ENCODE data around the gene SH3D21.

Gene SH3D21

GRCh38 chr1:36354486-36354885 is 48.3 kb downstream of the SH3D21 start:
- no peak overlapping the region for H3K4me2 ChIP-seq (ENCODE audit: low read depth, low read length, poor library complexity, severe bottlenecking)
- TF ChIP-seq EZH2phosphoT487 (conservative IDR thresholded peaks at IDR 0.05; ENCODE audit: low read length) = no peak
- TF ChIP-seq, protein P1, sequence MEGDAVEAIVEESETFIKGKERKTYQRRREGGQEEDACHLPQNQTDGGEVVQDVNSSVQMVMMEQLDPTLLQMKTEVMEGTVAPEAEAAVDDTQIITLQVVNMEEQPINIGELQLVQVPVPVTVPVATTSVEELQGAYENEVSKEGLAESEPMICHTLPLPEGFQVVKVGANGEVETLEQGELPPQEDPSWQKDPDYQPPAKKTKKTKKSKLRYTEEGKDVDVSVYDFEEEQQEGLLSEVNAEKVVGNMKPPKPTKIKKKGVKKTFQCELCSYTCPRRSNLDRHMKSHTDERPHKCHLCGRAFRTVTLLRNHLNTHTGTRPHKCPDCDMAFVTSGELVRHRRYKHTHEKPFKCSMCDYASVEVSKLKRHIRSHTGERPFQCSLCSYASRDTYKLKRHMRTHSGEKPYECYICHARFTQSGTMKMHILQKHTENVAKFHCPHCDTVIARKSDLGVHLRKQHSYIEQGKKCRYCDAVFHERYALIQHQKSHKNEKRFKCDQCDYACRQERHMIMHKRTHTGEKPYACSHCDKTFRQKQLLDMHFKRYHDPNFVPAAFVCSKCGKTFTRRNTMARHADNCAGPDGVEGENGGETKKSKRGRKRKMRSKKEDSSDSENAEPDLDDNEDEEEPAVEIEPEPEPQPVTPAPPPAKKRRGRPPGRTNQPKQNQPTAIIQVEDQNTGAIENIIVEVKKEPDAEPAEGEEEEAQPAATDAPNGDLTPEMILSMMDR (IDR thresholded peaks at IDR 0.05; ENCODE audit: insufficient read depth, low read length, poor library complexity, severe bottlenecking) = no peak
- H3K9me3 ChIP-seq (ENCODE audit: insufficient read depth, low read length) = no peaks in the 10 kb centered on the region
- H3K4me3 ChIP-seq (ENCODE audit: insufficient read depth, low read length, poor library complexity, severe bottlenecking) = no peak overlapping the region
- H3K79me2 ChIP-seq (ENCODE audit: insufficient read depth, low read length) = no peaks in the 10 kb centered on the region
- H3K36me3 ChIP-seq (ENCODE audit: low read length) = no peaks in the 10 kb centered on the region
- no peaks in the 10 kb centered on the region for H3K27me3 ChIP-seq (ENCODE audit: low read length)
- H3K27ac ChIP-seq (ENCODE audit: low read depth, low read length) = no peak overlapping the region
- no peak overlapping the region for H2AFZ ChIP-seq (ENCODE audit: low read depth, low read length, severe bottlenecking)
- H3F3A ChIP-seq (ENCODE audit: insufficient read depth) = no peaks in the 10 kb centered on the region
- H4K20me1 ChIP-seq (ENCODE audit: low read depth, low read length) = no peaks in the 10 kb centered on the region
- H3K9ac ChIP-seq (ENCODE audit: low read length) = no peak overlapping the region
- H3K9me2 ChIP-seq (replicated peaks; ENCODE audit: insufficient read depth, low read length) = no peaks in the 10 kb centered on the region

DNA sequence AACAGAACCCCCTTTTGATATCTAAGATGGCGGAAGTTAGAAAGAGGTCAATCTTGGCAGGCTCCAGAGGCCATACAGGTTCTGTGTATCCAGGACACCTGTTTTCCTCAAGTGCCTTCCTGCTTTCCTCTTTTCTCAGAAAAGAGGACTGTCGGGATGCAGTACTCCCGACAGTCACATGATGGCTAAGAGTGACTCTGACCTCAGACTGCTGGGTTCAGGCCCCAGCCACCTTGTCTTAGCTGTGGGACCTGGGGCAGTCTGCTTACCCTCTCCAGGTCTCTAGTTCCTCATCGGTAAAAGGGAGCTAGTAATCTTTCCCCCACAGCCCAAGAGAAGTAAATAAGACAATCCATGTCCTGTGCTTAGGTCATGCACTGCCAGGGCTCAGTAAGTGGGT is 49.6 kb downstream of the SH3D21 start:
- Histone ChIP-seq H3K9me3 (ENCODE audit: insufficient read depth, low read length) (no peaks in the 10 kb centered on the region), H3K79me2 (ENCODE audit: insufficient read depth, low read length) (no peaks in the 10 kb centered on the region), H3K4me2 (ENCODE audit: low read depth, low read length, poor library complexity, severe bottlenecking) (no peak overlapping the region), H3K4me3 (ENCODE audit: insufficient read depth, low read length, poor library complexity, severe bottlenecking) (no peak overlapping the region), H3K27ac (ENCODE audit: low read depth, low read length) (no peak overlapping the region), H3K9me2 (replicated peaks; ENCODE audit: insufficient read depth, low read length) (no peaks in the 10 kb centered on the region), H4K20me1 (ENCODE audit: low read depth, low read length) (no peaks in the 10 kb centered on the region), H3K36me3 (ENCODE audit: low read length) (no peaks in the 10 kb centered on the region), H3K27me3 (ENCODE audit: low read length) (no peaks in the 10 kb centered on the region), H3F3A (ENCODE audit: insufficient read depth) (no peaks in the 10 kb centered on the region), H3K9ac (ENCODE audit: low read length) (no peak overlapping the region), H2AFZ (ENCODE audit: low read depth, low read length, severe bottlenecking) (no peak overlapping the region)
- TF ChIP-seq EZH2phosphoT487 (conservative IDR thresholded peaks at IDR 0.05; ENCODE audit: low read length) = no peak
- TF ChIP-seq, protein P1 (IDR thresholded peaks at IDR 0.05; ENCODE audit: insufficient read depth, low read length, poor library complexity, severe bottlenecking) = no peak

GRCh38 chr1:36358514-36359084 is 52.4 kb downstream of the SH3D21 start:
- Histone ChIP-seq H3K79me2 (ENCODE audit: insufficient read depth, low read length) (no peaks in the 10 kb centered on the region), H3K9ac (ENCODE audit: low read length) (no peak overlapping the region), H3F3A (ENCODE audit: insufficient read depth) (no peaks in the 10 kb centered on the region), H4K20me1 (ENCODE audit: low read depth, low read length) (no peaks in the 10 kb centered on the region), H3K27me3 (ENCODE audit: low read length) (no peaks in the 10 kb centered on the region), H3K36me3 (ENCODE audit: low read length) (no peaks in the 10 kb centered on the region), H3K4me2 (ENCODE audit: low read depth, low read length, poor library complexity, severe bottlenecking) (no peak overlapping the region), H2AFZ (ENCODE audit: low read depth, low read length, severe bottlenecking) (no peak overlapping the region), H3K4me3 (ENCODE audit: insufficient read depth, low read length, poor library complexity, severe bottlenecking) (no peak overlapping the region), H3K9me2 (replicated peaks; ENCODE audit: insufficient read depth, low read length) (no peaks in the 10 kb centered on the region), H3K9me3 (ENCODE audit: insufficient read depth, low read length) (no peaks in the 10 kb centered on the region), H3K27ac (ENCODE audit: low read depth, low read length) (no peak overlapping the region)
- TF ChIP-seq EZH2phosphoT487 (conservative IDR thresholded peaks at IDR 0.05; ENCODE audit: low read length) = no peak
- TF ChIP-seq, protein P1 (IDR thresholded peaks at IDR 0.05; ENCODE audit: insufficient read depth, low read length, poor library complexity, severe bottlenecking) = no peak

Data from SU-DHL-6 (cell line).